GM12878 (cell line): Measurements from ENCODE around the gene BRF1. TPM values are rescaled to one million over a fixed set of nuclear protein-coding genes. Genes with fewer than 3 reads are reported as not detected.

ENCODE experiments used
- ATAC-seq: fragments of 200-7000 bp; cut with Tn5 transposase; 3 replicates; pipeline ENCODE4 v1.9.1; 2020; ENCODE audit warnings: mild to moderate bottlenecking, moderate library complexity
- BruUV-seq: library from RNA; stranded (reverse); fragments of 400-500 nt; replicated peaks from 2 replicates; lab custom pipeline; 2021; lab: Mats Ljungman, UMichigan
- CTCF ChIA-PET: fragments of 300-600 bp; sonication (Branson Sonifier 250); formaldehyde crosslinking; extraction: SDS; loops from one replicate; lab custom pipeline; 2021; ENCODE audit warnings: inconsistent platforms; lab: Yijun Ruan, JAX
- POLR2A ChIA-PET: fragments of 350-600 bp; formaldehyde crosslinking; extraction: SDS; loops from one replicate; lab custom pipeline; 2021; ENCODE audit warnings: inconsistent platforms; lab: Charles Lee
- RAD21 ChIA-PET: fragments of 300-600 bp; sonication (Branson Sonifier 250); formaldehyde crosslinking; loops from one replicate; lab custom pipeline; 2023; ENCODE audit warnings: antibody characterized with exemption; ENCODE audit not compliant: unreplicated experiment; lab: Charles Lee
- SMC1A ChIA-PET: fragments of 300-600 bp; sonication (Branson Sonifier 250); formaldehyde crosslinking; loops from one replicate; lab custom pipeline; 2023; ENCODE audit not compliant: unreplicated experiment, uncharacterized antibody; lab: Charles Lee
- DNase-seq: peaks from one replicate; pipeline ENCODE4 v3.0.0-alpha.2; 2011; ENCODE audit warnings: low read depth, low spot score
- FAIRE-seq: peaks from 3 replicates; lab custom pipeline; 2011; peaks lifted over from hg19 to GRCh38; lab: Jason Lieb, UNC
- H2AFZ ChIP-seq: 2 replicates; pipeline ENCODE4 v1.6.0; 2011; ENCODE audit warnings: low read depth, low read length, control low read depth; ENCODE audit not compliant: control insufficient read depth
- H3K27ac ChIP-seq: 2 replicates; pipeline ENCODE4 v1.5.1; 2011; ENCODE audit warnings: control low read depth; ENCODE audit not compliant: control insufficient read depth, insufficient read depth
- H3K27me3 ChIP-seq, 2 experiments: replicated peaks in 1 of 2; 2 replicates each; pipeline versions ENCODE4 v1.6.0 to v1.6.1; 2011; ENCODE audit warnings: low read length in 1 of 2; ENCODE audit not compliant: control insufficient read depth in 2 of 2, insufficient read depth in 2 of 2
- H3K36me3 ChIP-seq, 2 experiments: 2 replicates each; pipeline ENCODE4 v1.5.1; 2011; ENCODE audit warnings: low read length in 1 of 2; ENCODE audit not compliant: control insufficient read depth in 2 of 2, insufficient read depth in 2 of 2
- H3K4me1 ChIP-seq: 2 replicates; pipeline ENCODE4 v1.6.1; 2011; ENCODE audit warnings: mild to moderate bottlenecking, low read length, moderate library complexity, mixed read lengths; ENCODE audit not compliant: control insufficient read depth, insufficient read depth
- H3K4me2 ChIP-seq: 2 replicates; pipeline ENCODE4 v1.6.0; 2011; ENCODE audit warnings: control low read depth; ENCODE audit not compliant: control insufficient read depth, insufficient read depth
- H3K4me3 ChIP-seq: fragments of 200-600 bp; sonication (generic); 2 replicates; pipeline ENCODE4 v1.5.1; 2016
- H3K79me2 ChIP-seq: 2 replicates; pipeline ENCODE4 v1.6.0; 2011; ENCODE audit warnings: low read length; ENCODE audit not compliant: control insufficient read depth, insufficient read depth
- H3K9ac ChIP-seq: 2 replicates; pipeline ENCODE4 v1.8.0; 2011; ENCODE audit warnings: low read length, control low read depth, mixed read lengths; ENCODE audit not compliant: control insufficient read depth, insufficient read depth
- H3K9me3 ChIP-seq: replicated peaks from 3 replicates; pipeline ENCODE4 v1.5.1; 2011; ENCODE audit warnings: mild to moderate bottlenecking, low read length; ENCODE audit not compliant: control insufficient read depth, insufficient read depth
- H4K20me1 ChIP-seq: 2 replicates; pipeline ENCODE4 v1.6.0; 2011; ENCODE audit not compliant: control insufficient read depth, insufficient read depth
- ASH2L ChIP-seq: fragments of 300-600, 200-600 bp; sonication (generic); IDR thresholded peaks from 2 replicates; pipeline ENCODE4 v1.6.1; 2017; ENCODE audit warnings: low read depth, mild to moderate bottlenecking, borderline replicate concordance
- CHD1 ChIP-seq: IDR thresholded peaks from 2 replicates; pipeline ENCODE4 v1.6.1; 2012; ENCODE audit warnings: low read depth, low read length, improper control_type of control experiment
- CREB1 ChIP-seq: IDR thresholded peaks from 2 replicates; pipeline ENCODE4 v1.6.1; 2012; ENCODE audit warnings: low read depth, mild to moderate bottlenecking, inconsistent platforms
- FOS ChIP-seq: IDR thresholded peaks from 3 replicates; pipeline ENCODE4 v1.6.1; 2011; ENCODE audit warnings: borderline replicate concordance; ENCODE audit not compliant: insufficient read length; ENCODE audit errors: extremely low read depth
- GATAD2B ChIP-seq: fragments of 450-650 bp; conservative IDR thresholded peaks from 2 replicates; pipeline ENCODE4 v1.6.1; 2017; ENCODE audit warnings: low read depth, mild to moderate bottlenecking, moderate library complexity
- JUND ChIP-seq: IDR thresholded peaks from 2 replicates; pipeline ENCODE4 v1.6.1; 2012; ENCODE audit warnings: low read depth, mild to moderate bottlenecking, low read length, improper control_type of control experiment, moderate library complexity
- NFYB ChIP-seq: IDR thresholded peaks from 2 replicates; pipeline ENCODE4 v1.6.1; 2011; ENCODE audit warnings: low read depth, mild to moderate bottlenecking, low read length, improper control_type of control experiment, moderate library complexity; ENCODE audit not compliant: insufficient read depth
- POU2F2 ChIP-seq: IDR thresholded peaks from 3 replicates; pipeline ENCODE4 v1.6.1; 2011; ENCODE audit warnings: low read depth, mild to moderate bottlenecking, low read length, borderline replicate concordance
- WGBS: methylation state at CpG from one replicate; pipeline ENCODE4 v1.1.6; 2016; ENCODE audit warnings: low lambda C conversion rate; ENCODE audit not compliant: insufficient replicate concordance, insufficient coverage; ENCODE audit errors: missing lambda C conversion rate; 5-methylcytosine and 5-hydroxymethylcytosine counted together
- in situ Hi-C: fragments of 300-500 bp; cut with MboI; formaldehyde crosslinking; loops from 9 replicates; pipeline ENCODE4 v1.14.3; 2018; ENCODE audit warnings: mixed read lengths
- intact Hi-C: fragments of 100-400 bp; cut with micrococcal nuclease; formaldehyde crosslinking; loops from one replicate; pipeline ENCODE4 v1.14.2; 2022; ENCODE audit not compliant: unreplicated experiment
- polyA plus RNA-seq, 11 experiments: library from polyadenylated mRNA; depleted of rRNA in 4 of 11; unstranded in 6 of 11; stranded (reverse) in 5 of 11; fragments of >200 nt; fragmentation: Nextera tagmentation in 4 of 11; fragmentation: Illumina TruSeq in 1 of 11; extraction: Ambion mirVana in 4 of 11; extraction: Trizol in 1 of 11; gene quantifications; 1 replicate in 1 of 11; 2 replicates in 10 of 11; pipeline versions ENCODE4 v1.2.1 to v1.2.3, GENCODE V29; 2011 to 2016; ENCODE audit warnings: inconsistent platforms in 2 of 11, missing spikeins in 2 of 11, low read depth in 1 of 11
- total RNA-seq, 4 experiments: library from RNA; depleted of rRNA in 3 of 4; stranded (reverse); fragments of >200 nt in 3 of 4; fragmentation: Illumina TruSeq in 1 of 4; extraction: Trizol in 1 of 4; gene quantifications; 2 replicates each; pipeline versions ENCODE4 v1.2.1 to v1.2.3, GENCODE V29; 2013 to 2021
- TF ChIP-seq, protein P1 (sequence below): IDR thresholded peaks from 2 replicates; pipeline ENCODE4 v1.6.1; 2011; ENCODE audit warnings: borderline replicate concordance, low read depth, mild to moderate bottlenecking, moderate library complexity, mixed read lengths, low read length; ENCODE audit not compliant: insufficient read depth; ENCODE audit errors: extremely low read length
- TF ChIP-seq, protein P2 (sequence below): fragments of 450-650 bp; IDR thresholded peaks from 2 replicates; pipeline ENCODE4 v1.6.1; 2016; ENCODE audit warnings: mild to moderate bottlenecking
- TF ChIP-seq, protein P3 (sequence below): IDR thresholded peaks from 2 replicates; pipeline ENCODE4 v1.6.1; 2012; ENCODE audit warnings: improper control_type of control experiment, low read depth, low read length; ENCODE audit not compliant: insufficient replicate concordance
- TF ChIP-seq, protein P4 (sequence below): fragments of 450-650 bp; conservative IDR thresholded peaks from 2 replicates; pipeline ENCODE4 v1.6.1; 2017; ENCODE audit warnings: mild to moderate bottlenecking, moderate library complexity

The BRF1 gene
- total and polyA plus RNA-seq, 10 of the 15 experiments (the other 5 are each of a cell fraction or from before 2014, with no cell fraction given), result 0.21 to 33.5 (median 10.7) TPM

DNA sequence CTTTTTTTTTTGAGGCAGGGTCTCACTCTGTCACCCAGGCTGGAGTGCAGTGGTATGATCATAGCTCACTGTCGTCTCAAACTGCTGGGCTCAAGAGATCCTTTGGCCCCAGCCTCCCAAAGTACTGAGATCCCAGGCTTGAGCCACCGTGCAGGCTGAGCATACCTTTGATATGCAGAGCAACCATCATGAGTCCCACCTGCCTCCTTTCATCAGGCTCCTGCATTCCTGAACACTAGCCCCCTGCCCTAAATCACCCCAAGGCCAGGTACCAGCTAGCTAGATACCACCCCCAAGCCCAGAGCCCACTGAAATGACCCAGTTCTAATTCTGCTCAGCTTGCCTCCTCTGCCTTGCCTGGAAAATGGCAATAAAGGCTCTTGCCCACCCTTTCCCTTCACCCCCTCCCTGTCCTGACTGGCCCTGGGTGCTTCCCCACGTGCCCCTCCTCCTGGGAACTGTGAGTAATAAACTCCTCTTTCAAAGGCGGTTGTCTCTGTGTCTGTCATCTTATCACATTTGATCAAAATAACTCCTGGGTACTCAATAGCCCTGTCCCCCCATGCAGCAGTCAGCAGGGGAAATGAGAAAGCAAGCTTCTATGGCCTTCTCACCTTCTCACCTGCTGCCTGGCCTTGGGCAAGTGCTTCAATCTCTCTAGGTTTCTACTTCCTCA is 6.4 kb upstream of the BRF1 start (continued):
- TF ChIP-seq FOS, result no peak
- TF ChIP-seq NFYB, result no peak
- no peak for TF ChIP-seq CREB1
- no peak for TF ChIP-seq CHD1
- TF ChIP-seq, protein P1, sequence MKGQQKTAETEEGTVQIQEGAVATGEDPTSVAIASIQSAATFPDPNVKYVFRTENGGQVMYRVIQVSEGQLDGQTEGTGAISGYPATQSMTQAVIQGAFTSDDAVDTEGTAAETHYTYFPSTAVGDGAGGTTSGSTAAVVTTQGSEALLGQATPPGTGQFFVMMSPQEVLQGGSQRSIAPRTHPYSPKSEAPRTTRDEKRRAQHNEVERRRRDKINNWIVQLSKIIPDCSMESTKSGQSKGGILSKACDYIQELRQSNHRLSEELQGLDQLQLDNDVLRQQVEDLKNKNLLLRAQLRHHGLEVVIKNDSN, result no peak
- no peak for TF ChIP-seq ASH2L
- TF ChIP-seq, protein P2, sequence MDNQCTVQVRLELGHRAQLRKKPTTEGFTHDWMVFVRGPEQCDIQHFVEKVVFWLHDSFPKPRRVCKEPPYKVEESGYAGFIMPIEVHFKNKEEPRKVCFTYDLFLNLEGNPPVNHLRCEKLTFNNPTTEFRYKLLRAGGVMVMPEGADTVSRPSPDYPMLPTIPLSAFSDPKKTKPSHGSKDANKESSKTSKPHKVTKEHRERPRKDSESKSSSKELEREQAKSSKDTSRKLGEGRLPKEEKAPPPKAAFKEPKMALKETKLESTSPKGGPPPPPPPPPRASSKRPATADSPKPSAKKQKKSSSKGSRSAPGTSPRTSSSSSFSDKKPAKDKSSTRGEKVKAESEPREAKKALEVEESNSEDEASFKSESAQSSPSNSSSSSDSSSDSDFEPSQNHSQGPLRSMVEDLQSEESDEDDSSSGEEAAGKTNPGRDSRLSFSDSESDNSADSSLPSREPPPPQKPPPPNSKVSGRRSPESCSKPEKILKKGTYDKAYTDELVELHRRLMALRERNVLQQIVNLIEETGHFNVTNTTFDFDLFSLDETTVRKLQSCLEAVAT, result no peak
- no peak for TF ChIP-seq POU2F2
- TF ChIP-seq, all 136 proteins: peak for 0

DNA sequence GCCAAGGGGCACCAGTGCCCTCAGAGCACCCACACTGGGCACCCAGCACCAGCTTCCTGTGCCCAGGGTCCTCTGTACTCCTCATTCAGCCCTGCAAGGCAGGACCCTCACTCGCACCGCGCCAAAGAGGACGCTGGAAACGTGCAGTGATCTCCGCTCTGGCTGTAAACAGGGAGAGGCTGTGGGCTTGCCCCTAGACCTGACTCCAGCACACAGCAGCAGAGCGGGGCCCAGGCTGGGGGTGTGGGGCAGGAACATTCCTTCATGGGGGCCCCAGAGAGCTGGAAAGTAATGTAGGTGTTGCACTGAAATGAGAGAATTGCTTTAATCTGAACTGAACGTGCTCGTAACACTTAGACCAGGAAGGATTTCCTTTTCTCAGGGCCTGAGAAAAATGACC is 5.0 kb upstream of the BRF1 start:
- Histone ChIP-seq H3K4me2 (no peak overlapping the region), H3K36me3 (no peaks in the 10 kb centered on the region), H2AFZ (no peak overlapping the region), H3K9me3 (no peaks in the 10 kb centered on the region), H3K4me3 (no peak overlapping the region), H3K4me1 (no peaks in the 10 kb centered on the region), H3K9ac (no peak overlapping the region), H3K27ac (no peak overlapping the region), H3K27me3 (no peaks in the 10 kb centered on the region; a peak in 1 of 4 replicates), H3K79me2 (no peaks in the 10 kb centered on the region), H4K20me1 (no peaks in the 10 kb centered on the region)
- ChIA-PET SMC1A (no interaction called here), RAD21 (no interaction called here), POLR2A (no interaction called here), CTCF (interaction anchor here (1.1 kb wide), 2 partner anchors 15 to 46 kb away, joined by 3 read pairs; no protein-coding TSS in a partner anchor)
- ATAC-seq (no peak), FAIRE-seq (no peak), DNase-seq (no peak)
- in situ Hi-C loops, result no loop called here
- BruUV-seq, result no TSS peak
- 68% methylated on average over 9 of the region's 9 CpGs for WGBS
- intact Hi-C loops, result no loop called here
- TF ChIP-seq JUND (no peak), GATAD2B (no peak)
- TF ChIP-seq, protein P3, sequence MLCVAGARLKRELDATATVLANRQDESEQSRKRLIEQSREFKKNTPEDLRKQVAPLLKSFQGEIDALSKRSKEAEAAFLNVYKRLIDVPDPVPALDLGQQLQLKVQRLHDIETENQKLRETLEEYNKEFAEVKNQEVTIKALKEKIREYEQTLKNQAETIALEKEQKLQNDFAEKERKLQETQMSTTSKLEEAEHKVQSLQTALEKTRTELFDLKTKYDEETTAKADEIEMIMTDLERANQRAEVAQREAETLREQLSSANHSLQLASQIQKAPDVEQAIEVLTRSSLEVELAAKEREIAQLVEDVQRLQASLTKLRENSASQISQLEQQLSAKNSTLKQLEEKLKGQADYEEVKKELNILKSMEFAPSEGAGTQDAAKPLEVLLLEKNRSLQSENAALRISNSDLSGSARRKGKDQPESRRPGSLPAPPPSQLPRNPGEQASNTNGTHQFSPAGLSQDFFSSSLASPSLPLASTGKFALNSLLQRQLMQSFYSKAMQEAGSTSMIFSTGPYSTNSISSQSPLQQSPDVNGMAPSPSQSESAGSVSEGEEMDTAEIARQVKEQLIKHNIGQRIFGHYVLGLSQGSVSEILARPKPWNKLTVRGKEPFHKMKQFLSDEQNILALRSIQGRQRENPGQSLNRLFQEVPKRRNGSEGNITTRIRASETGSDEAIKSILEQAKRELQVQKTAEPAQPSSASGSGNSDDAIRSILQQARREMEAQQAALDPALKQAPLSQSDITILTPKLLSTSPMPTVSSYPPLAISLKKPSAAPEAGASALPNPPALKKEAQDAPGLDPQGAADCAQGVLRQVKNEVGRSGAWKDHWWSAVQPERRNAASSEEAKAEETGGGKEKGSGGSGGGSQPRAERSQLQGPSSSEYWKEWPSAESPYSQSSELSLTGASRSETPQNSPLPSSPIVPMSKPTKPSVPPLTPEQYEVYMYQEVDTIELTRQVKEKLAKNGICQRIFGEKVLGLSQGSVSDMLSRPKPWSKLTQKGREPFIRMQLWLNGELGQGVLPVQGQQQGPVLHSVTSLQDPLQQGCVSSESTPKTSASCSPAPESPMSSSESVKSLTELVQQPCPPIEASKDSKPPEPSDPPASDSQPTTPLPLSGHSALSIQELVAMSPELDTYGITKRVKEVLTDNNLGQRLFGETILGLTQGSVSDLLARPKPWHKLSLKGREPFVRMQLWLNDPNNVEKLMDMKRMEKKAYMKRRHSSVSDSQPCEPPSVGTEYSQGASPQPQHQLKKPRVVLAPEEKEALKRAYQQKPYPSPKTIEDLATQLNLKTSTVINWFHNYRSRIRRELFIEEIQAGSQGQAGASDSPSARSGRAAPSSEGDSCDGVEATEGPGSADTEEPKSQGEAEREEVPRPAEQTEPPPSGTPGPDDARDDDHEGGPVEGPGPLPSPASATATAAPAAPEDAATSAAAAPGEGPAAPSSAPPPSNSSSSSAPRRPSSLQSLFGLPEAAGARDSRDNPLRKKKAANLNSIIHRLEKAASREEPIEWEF, result no peak
- TF ChIP-seq, protein P4, sequence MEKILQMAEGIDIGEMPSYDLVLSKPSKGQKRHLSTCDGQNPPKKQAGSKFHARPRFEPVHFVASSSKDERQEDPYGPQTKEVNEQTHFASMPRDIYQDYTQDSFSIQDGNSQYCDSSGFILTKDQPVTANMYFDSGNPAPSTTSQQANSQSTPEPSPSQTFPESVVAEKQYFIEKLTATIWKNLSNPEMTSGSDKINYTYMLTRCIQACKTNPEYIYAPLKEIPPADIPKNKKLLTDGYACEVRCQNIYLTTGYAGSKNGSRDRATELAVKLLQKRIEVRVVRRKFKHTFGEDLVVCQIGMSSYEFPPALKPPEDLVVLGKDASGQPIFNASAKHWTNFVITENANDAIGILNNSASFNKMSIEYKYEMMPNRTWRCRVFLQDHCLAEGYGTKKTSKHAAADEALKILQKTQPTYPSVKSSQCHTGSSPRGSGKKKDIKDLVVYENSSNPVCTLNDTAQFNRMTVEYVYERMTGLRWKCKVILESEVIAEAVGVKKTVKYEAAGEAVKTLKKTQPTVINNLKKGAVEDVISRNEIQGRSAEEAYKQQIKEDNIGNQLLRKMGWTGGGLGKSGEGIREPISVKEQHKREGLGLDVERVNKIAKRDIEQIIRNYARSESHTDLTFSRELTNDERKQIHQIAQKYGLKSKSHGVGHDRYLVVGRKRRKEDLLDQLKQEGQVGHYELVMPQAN, result no peak
